Subcutaneous abdominal adipose tissue (tissue), 5 donors: ENCODE results near the gene RHCG.

Experiments used
- H3K27ac ChIP-seq: one replicate; pipeline ENCODE4 v1.7.0; 2013; ENCODE audit warnings: low read depth, mild to moderate bottlenecking, inconsistent platforms, low read length, moderate library complexity
- H3K27me3 ChIP-seq, 5 donors: one replicate each; pipeline ENCODE4 v1.7.0; 2013; ENCODE audit warnings: low read length in 5 of 5, inconsistent platforms in 1 of 5; ENCODE audit not compliant: control insufficient read depth in 5 of 5, insufficient read depth in 4 of 5
- H3K36me3 ChIP-seq, 5 donors: one replicate each; pipeline ENCODE4 v1.7.0; 2013; ENCODE audit warnings: low read length in 5 of 5; ENCODE audit not compliant: control insufficient read depth in 5 of 5, insufficient read depth in 5 of 5
- H3K4me1 ChIP-seq, 5 donors: one replicate each; pipeline ENCODE4 v1.7.0; 2013; ENCODE audit warnings: low read length in 5 of 5, mild to moderate bottlenecking in 3 of 5, moderate library complexity in 1 of 5; ENCODE audit not compliant: control insufficient read depth in 5 of 5, insufficient read depth in 5 of 5
- H3K4me3 ChIP-seq, 5 donors: one replicate each; pipeline ENCODE4 v1.7.0; 2013; ENCODE audit warnings: low read length in 5 of 5, low read depth in 1 of 5
- H3K9ac ChIP-seq, 5 donors: one replicate each; pipeline ENCODE4 v1.7.0; 2013; ENCODE audit warnings: low read length in 5 of 5, mild to moderate bottlenecking in 4 of 5, moderate library complexity in 3 of 5
- H3K9me3 ChIP-seq, 5 donors: one replicate each; pipeline ENCODE4 v1.7.0; 2013; ENCODE audit warnings: low read length in 5 of 5; ENCODE audit not compliant: control insufficient read depth in 5 of 5
- donor health status: healthy.
- donor health status: healthy.
- donor health status: healthy.
- donor health status: healthy.
- donor health status: healthy.

Gene RHCG

GRCh38 chr15:89496155-89497098, at the start of gene RHCG:
TSS of gene RHCG (minus strand) at chr15:89496583. CDS start at chr15:89496544, 39 bp downstream.
- Histone ChIP-seq H3K9ac (no peak within 1 kb of the TSS), H3K4me3 (peak within 1 kb of the TSS in 4 of 5 donors; percentile 48 to 68 (median 57)), H3K27ac (no peak within 1 kb of the TSS), H3K36me3 (no peaks in the 10 kb centered on the region), H3K27me3 (peaks cover 10 to 63% (median 48%) of the 10 kb centered on the region in 5 donors), H3K9me3 (no peaks in the 10 kb centered on the region), H3K4me1 (peaks cover 0 to 10% (median 9%) of the 10 kb centered on the region in 5 donors)

GRCh38 chr15:89543389-89543788, 47.0 kb upstream of the RHCG start:
- no peaks in the 10 kb centered on the region for H3K4me1 ChIP-seq
- peaks cover 0 to 2% (median 0%) of the 10 kb centered on the region in 5 donors for H3K27me3 ChIP-seq

GRCh38 chr15:89542369-89542768, 46.0 kb upstream of the RHCG start:
- Histone ChIP-seq H3K36me3 (no peaks in the 10 kb centered on the region), H3K9ac (no peak overlapping the region), H3K4me1 (no peaks in the 10 kb centered on the region), H3K27me3 (peaks cover 0 to 2% (median 0%) of the 10 kb centered on the region in 5 donors), H3K9me3 (peaks cover 0 to 14% (median 11%) of the 10 kb centered on the region in 5 donors), H3K27ac (no peak overlapping the region), H3K4me3 (no peak overlapping the region)

More at GRCh38 chr15:89543389-89543788, 47.0 kb upstream of the RHCG start:
- Histone ChIP-seq H3K27ac (no peak overlapping the region), H3K9me3 (peaks cover 0 to 5% (median 4%) of the 10 kb centered on the region in 5 donors), H3K4me3 (no peak overlapping the region), H3K36me3 (no peaks in the 10 kb centered on the region), H3K9ac (no peak overlapping the region)

GRCh38 chr15:89539027-89539426, 42.6 kb upstream of the RHCG start:
- Histone ChIP-seq H3K4me3 (no peak overlapping the region), H3K27ac (no peak overlapping the region), H3K36me3 (no peaks in the 10 kb centered on the region), H3K9me3 (peaks cover 0 to 15% (median 11%) of the 10 kb centered on the region in 5 donors), H3K9ac (no peak overlapping the region), H3K4me1 (no peaks in the 10 kb centered on the region), H3K27me3 (no peaks in the 10 kb centered on the region)

GRCh38 chr15:89533861-89534544, 37.6 kb upstream of the RHCG start:
- Histone ChIP-seq H3K27ac (no peak overlapping the region), H3K4me3 (no peak overlapping the region), H3K9ac (no peak overlapping the region), H3K4me1 (no peaks in the 10 kb centered on the region), H3K27me3 (no peaks in the 10 kb centered on the region), H3K36me3 (no peaks in the 10 kb centered on the region), H3K9me3 (peaks cover 0 to 11% (median 9%) of the 10 kb centered on the region in 5 donors)

- Histone ChIP-seq H3K27ac (no peak overlapping the region), H3K27me3 (no peaks in the 10 kb centered on the region), H3K9ac (no peak overlapping the region), H3K9me3 (no peaks in the 10 kb centered on the region), H3K36me3 (no peaks in the 10 kb centered on the region), H3K4me1 (no peaks in the 10 kb centered on the region), H3K4me3 (no peak overlapping the region)
These were observed 35.6 kb upstream of the RHCG start for GRCh38 chr15:89531796-89532537.

GRCh38 chr15:89530976-89531375, 34.6 kb upstream of the RHCG start:
- Histone ChIP-seq H3K4me3 (no peak overlapping the region), H3K36me3 (no peaks in the 10 kb centered on the region), H3K27ac (no peak overlapping the region), H3K4me1 (no peaks in the 10 kb centered on the region), H3K27me3 (no peaks in the 10 kb centered on the region), H3K9me3 (no peaks in the 10 kb centered on the region), H3K9ac (no peak overlapping the region)

- Histone ChIP-seq H3K27me3 (no peaks in the 10 kb centered on the region), H3K4me1 (no peaks in the 10 kb centered on the region), H3K27ac (no peak overlapping the region), H3K36me3 (no peaks in the 10 kb centered on the region), H3K4me3 (no peak overlapping the region), H3K9ac (no peak overlapping the region), H3K9me3 (no peaks in the 10 kb centered on the region)
These were observed 32.5 kb upstream of the RHCG start for GRCh38 chr15:89528757-89529352.

GRCh38 chr15:89526601-89527441, 30.4 kb upstream of the RHCG start:
- Histone ChIP-seq H3K4me1 (no peaks in the 10 kb centered on the region), H3K9me3 (no peaks in the 10 kb centered on the region), H3K27me3 (peaks cover 0 to 6% (median 0%) of the 10 kb centered on the region in 5 donors), H3K4me3 (no peak overlapping the region), H3K27ac (no peak overlapping the region), H3K9ac (no peak overlapping the region), H3K36me3 (no peaks in the 10 kb centered on the region)
